H1 (cell line): Measurements from ENCODE around the gene DMC1. TPM values are rescaled to one million over a fixed set of nuclear protein-coding genes. Genes with fewer than 3 reads are reported as not detected.

ENCODE experiments used
- CHD7 ChIP-seq: fragments of 300-600 bp; sonication (generic); IDR thresholded peaks from 2 replicates; pipeline ENCODE4 v1.7.1; 2012; ENCODE audit warnings: low read length, moderate library complexity, mild to moderate bottlenecking, inconsistent platforms; ENCODE audit not compliant: insufficient replicate concordance
- CTCF ChIP-seq, 3 experiments: IDR thresholded peaks; 1 replicate in 2 of 3; 2 replicates in 1 of 3; pipeline versions ENCODE4 v1.5.1 to v1.6.1; 2011; ENCODE audit warnings: low read length in 3 of 3, mild to moderate bottlenecking in 3 of 3, inconsistent platforms in 2 of 3, low read depth in 1 of 3, moderate library complexity in 1 of 3; ENCODE audit not compliant: insufficient read depth in 1 of 3; ENCODE audit errors: control extremely low read depth in 1 of 3
- EGR1 ChIP-seq: IDR thresholded peaks from 2 replicates; pipeline ENCODE4 v1.6.1; 2011; ENCODE audit warnings: low read depth, low read length, borderline replicate concordance
- KDM1A ChIP-seq: fragments of 200-600, 300-600 bp; sonication (generic); IDR thresholded peaks from 2 replicates; pipeline ENCODE4 v1.7.1; 2016; ENCODE audit warnings: mild to moderate bottlenecking, low read length, borderline replicate concordance
- RBBP5 ChIP-seq: IDR thresholded peaks from 2 replicates; pipeline ENCODE4 v1.7.1; 2012; ENCODE audit warnings: low read depth, mild to moderate bottlenecking, inconsistent platforms, low read length, moderate library complexity, borderline replicate concordance
- SIRT6 ChIP-seq: IDR thresholded peaks from one replicate; pipeline ENCODE4 v1.7.1; 2012; ENCODE audit warnings: low read length, inconsistent platforms
- SRF ChIP-seq: IDR thresholded peaks from 2 replicates; pipeline ENCODE4 v1.6.1; 2011; ENCODE audit warnings: mild to moderate bottlenecking, low read depth, low read length, moderate library complexity
- SUZ12 ChIP-seq: fragments of 200-600 bp; sonication (generic); IDR thresholded peaks from 2 replicates; pipeline ENCODE4 v1.6.1; 2012; ENCODE audit warnings: mild to moderate bottlenecking, inconsistent platforms, low read length, moderate library complexity, mixed read lengths
- TEAD4 ChIP-seq: IDR thresholded peaks from 2 replicates; pipeline ENCODE4 v1.6.1; 2012; ENCODE audit warnings: low read depth, low read length, inconsistent platforms, mixed read lengths
- polyA plus RNA-seq, 7 experiments: library from polyadenylated mRNA; depleted of rRNA in 3 of 7; stranded (reverse) in 5 of 7; unstranded in 2 of 7; fragments of >200 nt in 5 of 7; fragments of 200-250 nt in 2 of 7; gene quantifications; 1 replicate in 5 of 7; 2 replicates in 1 of 7; 4 replicates in 1 of 7; pipeline versions ENCODE4 v1.2.1 to v1.2.3, GENCODE V29; 2011 to 2013; ENCODE audit warnings: missing spikeins in 2 of 7, mixed read lengths in 2 of 7
- total RNA-seq: library from RNA; stranded (reverse); fragmentation: NEBNext Ultra II Directional; extraction: Animal tissue kit (Norgen Biotek cat#: 25700); gene quantifications from 2 replicates; pipeline ENCODE4 v1.2.1, GENCODE V29; 2021

Gene DMC1
- total and polyA plus RNA-seq, 2 of the 8 experiments (the other 6 are each of a cell fraction or from before 2014, with no cell fraction given) = 3.8 to 7.2 TPM

GRCh38 chr22:38570779-38571364 lies 889 bp upstream of the DMC1 start (continued):
- TF ChIP-seq CHD7 (no peak), RBBP5 (no peak), SRF (no peak), TEAD4 (no peak), SUZ12 (no peak), KDM1A (no peak), EGR1 (no peak), SIRT6 (no peak), CTCF (IDR thresholded peaks at IDR 0.05; ENCODE audit: control extremely low read depth in 1 of 3, insufficient read depth in 1 of 3, low read depth in 1 of 3, low read length in 3 of 3) (peak in 2 of 3 experiments; percentile 6 to 12; a peak in 2 of 4 replicates)
